Measurements from ENCODE around the gene NKX2-1.

DNA sequence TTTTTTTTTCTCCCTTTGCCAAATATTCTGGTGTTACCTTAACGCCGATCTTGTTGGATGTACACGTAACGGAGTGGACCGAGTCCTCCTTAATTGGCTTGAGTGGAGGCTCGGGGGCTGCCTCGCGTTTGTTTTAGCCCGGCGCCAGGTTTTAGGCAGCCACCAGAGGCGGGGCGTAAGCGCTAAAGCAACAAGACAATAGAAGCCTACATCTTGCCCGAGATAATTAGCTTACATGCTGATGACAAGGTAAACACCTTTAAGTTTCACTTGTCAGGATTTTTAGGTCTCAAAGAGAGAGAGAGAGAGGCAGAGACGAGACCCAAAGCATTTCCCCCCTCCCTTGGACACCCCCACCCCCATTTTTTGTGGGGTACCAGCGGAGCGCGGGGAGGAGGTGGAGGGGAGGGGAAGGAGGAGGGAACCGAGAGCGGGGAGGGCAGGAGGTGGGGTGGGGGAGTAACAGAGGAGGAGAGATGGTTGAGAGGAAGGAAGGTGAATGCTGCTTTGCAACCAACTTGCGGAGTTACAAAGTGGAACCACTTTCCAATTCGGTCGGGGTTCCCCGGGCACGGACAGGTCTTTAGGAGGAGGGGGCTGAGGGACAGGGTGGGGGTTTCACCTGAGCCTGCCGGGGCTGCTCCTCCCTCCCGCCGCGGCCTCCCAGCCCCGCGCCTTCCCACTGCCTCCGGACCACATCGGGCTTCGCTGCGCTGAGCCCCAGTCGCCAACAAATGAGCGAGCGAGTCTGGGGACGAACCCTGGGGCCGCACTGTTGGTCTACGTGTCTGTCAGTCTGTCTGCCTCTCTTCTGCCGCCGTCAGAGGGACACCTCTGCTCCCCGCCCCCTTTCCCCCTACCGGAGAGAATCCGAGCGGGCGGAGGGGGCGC lies at the start of gene NKX2-1:
- TF ChIP-seq, protein P1, sequence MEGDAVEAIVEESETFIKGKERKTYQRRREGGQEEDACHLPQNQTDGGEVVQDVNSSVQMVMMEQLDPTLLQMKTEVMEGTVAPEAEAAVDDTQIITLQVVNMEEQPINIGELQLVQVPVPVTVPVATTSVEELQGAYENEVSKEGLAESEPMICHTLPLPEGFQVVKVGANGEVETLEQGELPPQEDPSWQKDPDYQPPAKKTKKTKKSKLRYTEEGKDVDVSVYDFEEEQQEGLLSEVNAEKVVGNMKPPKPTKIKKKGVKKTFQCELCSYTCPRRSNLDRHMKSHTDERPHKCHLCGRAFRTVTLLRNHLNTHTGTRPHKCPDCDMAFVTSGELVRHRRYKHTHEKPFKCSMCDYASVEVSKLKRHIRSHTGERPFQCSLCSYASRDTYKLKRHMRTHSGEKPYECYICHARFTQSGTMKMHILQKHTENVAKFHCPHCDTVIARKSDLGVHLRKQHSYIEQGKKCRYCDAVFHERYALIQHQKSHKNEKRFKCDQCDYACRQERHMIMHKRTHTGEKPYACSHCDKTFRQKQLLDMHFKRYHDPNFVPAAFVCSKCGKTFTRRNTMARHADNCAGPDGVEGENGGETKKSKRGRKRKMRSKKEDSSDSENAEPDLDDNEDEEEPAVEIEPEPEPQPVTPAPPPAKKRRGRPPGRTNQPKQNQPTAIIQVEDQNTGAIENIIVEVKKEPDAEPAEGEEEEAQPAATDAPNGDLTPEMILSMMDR (IDR thresholded peaks at IDR 0.05): no peak
- no peak for TF ChIP-seq EP300 (IDR thresholded peaks at IDR 0.05)
